ENCODE results near the gene GADD45G.

GADD45G gene

GRCh38 chr9:89621676-89622075, 16.9 kb downstream of the GADD45G start:
- in situ Hi-C loops (cut with MboI; ENCODE audit: low pct_unique_long_range_greater_than_20kb, low sequenced_read_pairs), result no loop called here
- DNase-seq, result no peak

- in situ Hi-C loops (cut with MboI; ENCODE audit: low pct_unique_long_range_greater_than_20kb, low sequenced_read_pairs), result no loop called here
Measured at GRCh38 chr9:89622933-89623861, 18.4 kb downstream of the GADD45G start.

GRCh38 chr9:89623925-89624420, 19.2 kb downstream of the GADD45G start:
- no peak for DNase-seq
- in situ Hi-C loops (cut with MboI; ENCODE audit: low pct_unique_long_range_greater_than_20kb, low sequenced_read_pairs), result no loop called here

More at GRCh38 chr9:89622933-89623861, 18.4 kb downstream of the GADD45G start:
- no peak for DNase-seq

GRCh38 chr9:89625721-89626687, 21.2 kb downstream of the GADD45G start:
- DNase-seq, result no peak
- in situ Hi-C loops (cut with MboI; ENCODE audit: low pct_unique_long_range_greater_than_20kb, low sequenced_read_pairs), result loop anchor here (25.0 kb wide), 1 partner anchor 111 kb away; no protein-coding TSS in a partner anchor

- in situ Hi-C loops (cut with MboI; ENCODE audit: low pct_unique_long_range_greater_than_20kb, low sequenced_read_pairs), result loop anchor here (25.0 kb wide), 1 partner anchor 110 kb away; no protein-coding TSS in a partner anchor
- DNase-seq, result no peak
Measured at GRCh38 chr9:89626741-89627265, 22.0 kb downstream of the GADD45G start.

GRCh38 chr9:89628601-89629000, 23.8 kb downstream of the GADD45G start:
- in situ Hi-C loops (cut with MboI; ENCODE audit: low pct_unique_long_range_greater_than_20kb, low sequenced_read_pairs), result loop anchor here (25.0 kb wide), 1 partner anchor 109 kb away; no protein-coding TSS in a partner anchor
- no peak for DNase-seq

- in situ Hi-C loops (cut with MboI; ENCODE audit: low pct_unique_long_range_greater_than_20kb, low sequenced_read_pairs), result loop anchor here (25.0 kb wide), 1 partner anchor 108 kb away; no protein-coding TSS in a partner anchor
- no peak for DNase-seq
Measured at GRCh38 chr9:89629081-89629976, 24.5 kb downstream of the GADD45G start.

GRCh38 chr9:89630508-89630907, 25.7 kb downstream of the GADD45G start:
- in situ Hi-C loops (cut with MboI; ENCODE audit: low pct_unique_long_range_greater_than_20kb, low sequenced_read_pairs), result loop anchor here (25.0 kb wide), 1 partner anchor 107 kb away; no protein-coding TSS in a partner anchor
- DNase-seq, result no peak

GRCh38 chr9:89631384-89631783, 26.6 kb downstream of the GADD45G start:
- DNase-seq, result no peak
- in situ Hi-C loops (cut with MboI; ENCODE audit: low pct_unique_long_range_greater_than_20kb, low sequenced_read_pairs), result loop anchor here (25.0 kb wide), 1 partner anchor 106 kb away; no protein-coding TSS in a partner anchor

GRCh38 chr9:89632192-89632733, 27.5 kb downstream of the GADD45G start:
- in situ Hi-C loops (cut with MboI; ENCODE audit: low pct_unique_long_range_greater_than_20kb, low sequenced_read_pairs), result loop anchor here (25.0 kb wide), 1 partner anchor 105 kb away; no protein-coding TSS in a partner anchor

GRCh38 chr9:89632736-89633135, 27.9 kb downstream of the GADD45G start:
- no peak for DNase-seq
- in situ Hi-C loops (cut with MboI; ENCODE audit: low pct_unique_long_range_greater_than_20kb, low sequenced_read_pairs), result loop anchor here (25.0 kb wide), 1 partner anchor 105 kb away; no protein-coding TSS in a partner anchor

More at GRCh38 chr9:89632192-89632733, 27.5 kb downstream of the GADD45G start:
- DNase-seq, result no peak

- in situ Hi-C loops (cut with MboI; ENCODE audit: low pct_unique_long_range_greater_than_20kb, low sequenced_read_pairs), result loop anchor here (25.0 kb wide), 1 partner anchor 104 kb away; no protein-coding TSS in a partner anchor
Measured at GRCh38 chr9:89633404-89633803, 28.6 kb downstream of the GADD45G start.

GRCh38 chr9:89633920-89634319, 29.1 kb downstream of the GADD45G start:
- in situ Hi-C loops (cut with MboI; ENCODE audit: low pct_unique_long_range_greater_than_20kb, low sequenced_read_pairs), result loop anchor here (25.0 kb wide), 1 partner anchor 103 kb away; no protein-coding TSS in a partner anchor
- DNase-seq, result no peak

More at GRCh38 chr9:89633404-89633803, 28.6 kb downstream of the GADD45G start:
- no peak for DNase-seq

GRCh38 chr9:89634995-89635742, 30.4 kb downstream of the GADD45G start:
- in situ Hi-C loops (cut with MboI; ENCODE audit: low pct_unique_long_range_greater_than_20kb, low sequenced_read_pairs), result loop anchor here (25.0 kb wide), 1 partner anchor 102 kb away; no protein-coding TSS in a partner anchor
- no peak for DNase-seq

GRCh38 chr9:89635816-89636215, 31.0 kb downstream of the GADD45G start:
- DNase-seq, result no peak
- in situ Hi-C loops (cut with MboI; ENCODE audit: low pct_unique_long_range_greater_than_20kb, low sequenced_read_pairs), result loop anchor here (25.0 kb wide), 1 partner anchor 101 kb away; no protein-coding TSS in a partner anchor

GRCh38 chr9:89637787-89638186, 33.0 kb downstream of the GADD45G start:
- no peak for DNase-seq
- in situ Hi-C loops (cut with MboI; ENCODE audit: low pct_unique_long_range_greater_than_20kb, low sequenced_read_pairs), result loop anchor here (25.0 kb wide), 1 partner anchor 100 kb away; no protein-coding TSS in a partner anchor
